DLD1 (cell line): ENCODE data around the gene KCNQ4.

ENCODE experiments used
- in situ Hi-C: cut with HindIII; loops from 2 replicates; pipeline ENCODE4 v1.10.0; 2017; ENCODE audit warnings: low sequenced_read_pairs

Gene KCNQ4

GRCh38 chr1:40838980-40839942 lies 55.7 kb downstream of the KCNQ4 start:
- in situ Hi-C loops: no loop called here

- in situ Hi-C loops: no loop called here
These were observed 56.4 kb downstream of the KCNQ4 start for GRCh38 chr1:40839943-40840335.

GRCh38 chr1:40840526-40841323 lies 57.1 kb downstream of the KCNQ4 start:
- in situ Hi-C loops: no loop called here

- in situ Hi-C loops: no loop called here
These were observed 58.0 kb downstream of the KCNQ4 start for GRCh38 chr1:40841602-40842001.

GRCh38 chr1:40842207-40842606 lies 58.6 kb downstream of the KCNQ4 start:
- in situ Hi-C loops: no loop called here

- in situ Hi-C loops: no loop called here
These were observed 59.1 kb downstream of the KCNQ4 start for GRCh38 chr1:40842691-40843090.

GRCh38 chr1:40844079-40844478 lies 60.5 kb downstream of the KCNQ4 start:
- in situ Hi-C loops: no loop called here

GRCh38 chr1:40844887-40845878 lies 61.6 kb downstream of the KCNQ4 start:
- in situ Hi-C loops: no loop called here

- in situ Hi-C loops: no loop called here
These were observed 62.3 kb downstream of the KCNQ4 start for GRCh38 chr1:40845895-40846294.

GRCh38 chr1:40847023-40847745 lies 63.6 kb downstream of the KCNQ4 start:
- in situ Hi-C loops: no loop called here

GRCh38 chr1:40848530-40849189 lies 65.1 kb downstream of the KCNQ4 start:
- in situ Hi-C loops: no loop called here

- in situ Hi-C loops: no loop called here
These were observed 66.4 kb downstream of the KCNQ4 start for GRCh38 chr1:40849801-40850592.

- in situ Hi-C loops: no loop called here
These were observed 68.1 kb downstream of the KCNQ4 start for GRCh38 chr1:40851643-40852042.

- in situ Hi-C loops: no loop called here
These were observed 69.7 kb downstream of the KCNQ4 start for GRCh38 chr1:40853113-40853884.

GRCh38 chr1:40853885-40854170 lies 70.2 kb downstream of the KCNQ4 start:
- in situ Hi-C loops: no loop called here

- in situ Hi-C loops: no loop called here
These were observed 71.9 kb downstream of the KCNQ4 start for GRCh38 chr1:40855513-40855912.

GRCh38 chr1:40856116-40856515 lies 72.5 kb downstream of the KCNQ4 start:
- in situ Hi-C loops: no loop called here

- in situ Hi-C loops: no loop called here
These were observed 73.2 kb downstream of the KCNQ4 start for GRCh38 chr1:40856656-40857302.
